ENCODE results near the gene ZBP1.

Gene ZBP1, protein sequence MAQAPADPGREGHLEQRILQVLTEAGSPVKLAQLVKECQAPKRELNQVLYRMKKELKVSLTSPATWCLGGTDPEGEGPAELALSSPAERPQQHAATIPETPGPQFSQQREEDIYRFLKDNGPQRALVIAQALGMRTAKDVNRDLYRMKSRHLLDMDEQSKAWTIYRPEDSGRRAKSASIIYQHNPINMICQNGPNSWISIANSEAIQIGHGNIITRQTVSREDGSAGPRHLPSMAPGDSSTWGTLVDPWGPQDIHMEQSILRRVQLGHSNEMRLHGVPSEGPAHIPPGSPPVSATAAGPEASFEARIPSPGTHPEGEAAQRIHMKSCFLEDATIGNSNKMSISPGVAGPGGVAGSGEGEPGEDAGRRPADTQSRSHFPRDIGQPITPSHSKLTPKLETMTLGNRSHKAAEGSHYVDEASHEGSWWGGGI

DNA sequence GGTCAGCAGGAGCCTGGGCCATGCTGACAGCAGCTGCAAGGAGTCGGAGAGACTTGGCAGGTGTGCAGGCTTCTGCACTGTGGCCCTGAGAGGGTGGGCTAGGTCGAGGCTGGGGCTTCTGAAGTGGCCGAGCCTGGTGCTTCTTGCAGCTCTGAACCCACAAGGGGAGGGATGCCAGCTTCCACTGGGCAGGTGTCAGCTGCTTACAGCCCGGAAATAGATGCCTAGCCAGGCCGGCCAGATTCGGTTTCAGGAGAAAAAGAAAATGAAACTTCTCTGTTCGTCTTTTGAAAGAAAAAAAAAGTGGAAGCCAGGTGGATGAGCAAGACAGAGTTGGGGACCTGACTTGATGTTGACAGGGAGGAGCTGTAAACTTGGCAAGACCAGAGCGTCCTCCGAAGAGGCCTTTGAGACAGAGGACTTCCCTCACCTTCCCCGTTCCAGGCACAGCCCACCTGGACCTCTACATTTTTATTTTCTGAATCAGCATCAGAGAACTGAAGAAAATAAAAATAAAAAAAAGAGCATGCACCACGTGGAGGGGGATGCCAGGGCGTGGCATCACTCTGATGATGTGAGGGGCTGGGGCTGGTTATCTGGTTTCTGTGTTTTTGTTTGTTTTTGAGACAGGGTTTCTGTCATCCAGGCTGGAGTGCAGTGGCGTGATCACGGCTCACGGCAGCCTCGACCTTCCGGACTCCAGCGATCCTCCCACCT lies at the start of gene ZBP1:
ZBP1 (minus strand) TSS at position 153 of the 717 bp plus-strand sequence; CDS start at position 22, 131 bp downstream.
- DNase-seq (ENCODE audit: low read depth in 1 of 2, low spot score in 1 of 2): no peak

DNA sequence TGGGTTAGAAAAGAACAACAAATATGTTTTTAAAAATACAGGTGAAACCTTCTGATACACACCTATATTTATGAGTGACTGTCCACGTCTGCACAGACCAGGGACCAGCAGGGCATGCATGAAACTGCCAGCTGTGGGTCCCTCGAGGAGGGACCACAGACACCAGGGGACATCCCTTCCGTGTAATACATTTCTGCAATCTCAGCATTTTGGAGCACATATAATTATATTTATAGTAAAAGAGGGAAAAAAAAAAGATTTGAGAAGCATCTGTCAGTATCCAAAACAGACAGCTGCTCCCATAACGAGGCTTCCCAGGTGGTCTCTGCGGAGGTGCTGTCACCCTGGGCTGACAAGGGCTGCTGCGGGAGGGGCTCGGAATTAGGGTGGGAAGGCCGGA lies 49.4 kb upstream of the ZBP1 start:
- no peak for DNase-seq (ENCODE audit: low read depth in 1 of 2, low spot score in 1 of 2)

DNA sequence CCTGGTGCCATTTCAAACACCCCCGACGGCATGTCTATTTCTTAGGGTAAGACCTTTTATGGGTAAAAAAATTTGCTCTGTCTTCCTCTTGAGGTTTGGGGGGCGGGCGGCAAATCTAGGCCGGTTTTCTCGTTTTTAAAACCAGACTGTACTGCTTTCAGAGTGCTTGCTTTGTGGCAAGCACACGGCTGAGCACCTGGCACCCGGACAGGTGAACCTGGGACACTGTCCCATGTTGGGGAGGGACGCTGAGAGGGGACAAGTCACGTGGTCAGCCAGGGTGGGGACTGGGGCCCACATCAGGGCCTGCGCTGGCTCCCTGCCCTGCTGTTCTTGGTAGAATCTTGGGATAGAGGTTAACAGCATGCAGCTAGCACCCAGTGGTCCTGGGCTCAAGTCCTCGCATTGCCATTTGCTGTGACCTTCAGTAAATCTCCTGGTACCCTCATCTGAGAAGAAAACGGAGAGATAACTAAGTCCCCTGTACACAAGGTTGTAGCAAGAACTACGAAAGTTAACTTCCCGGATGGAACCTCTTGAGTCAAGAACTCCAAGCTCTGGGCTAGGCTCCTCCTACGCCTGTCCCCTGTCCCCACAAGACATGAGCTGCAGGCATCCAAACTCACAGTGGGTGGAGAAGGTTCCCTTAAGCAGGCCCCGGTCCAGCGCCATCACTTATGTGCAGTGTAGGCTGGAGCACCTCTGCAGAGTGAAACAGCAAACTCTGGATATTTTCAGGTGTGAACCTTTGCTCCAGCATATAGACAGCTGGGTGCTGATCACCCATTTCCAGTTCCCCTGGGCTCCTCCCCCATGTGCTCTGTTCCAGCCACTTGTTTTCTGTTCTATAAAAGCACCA lies 47.9 kb upstream of the ZBP1 start:
- DNase-seq (ENCODE audit: low read depth in 1 of 2, low spot score in 1 of 2): no peak

DNA sequence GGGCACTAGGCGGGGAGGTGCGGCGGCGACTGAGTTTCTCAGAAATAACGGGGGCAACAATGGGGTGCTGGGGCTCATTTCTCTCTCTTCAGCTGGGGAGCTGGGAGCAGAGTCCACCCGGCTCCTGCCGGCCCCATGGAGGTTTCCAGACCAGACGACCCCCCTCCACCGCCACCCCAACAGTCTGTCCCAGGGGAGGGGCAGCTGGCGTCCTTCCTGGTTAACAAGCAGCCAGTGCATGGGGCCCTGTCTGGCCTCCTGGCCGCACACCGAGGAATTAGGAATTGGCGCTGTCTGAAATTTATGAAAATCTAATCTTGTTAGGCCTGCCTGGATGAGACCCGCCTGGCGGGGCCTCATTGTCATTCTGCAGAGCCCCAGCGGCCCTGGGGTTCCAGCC lies 47.2 kb upstream of the ZBP1 start:
- no peak for DNase-seq (ENCODE audit: low read depth in 1 of 2, low spot score in 1 of 2)

DNA sequence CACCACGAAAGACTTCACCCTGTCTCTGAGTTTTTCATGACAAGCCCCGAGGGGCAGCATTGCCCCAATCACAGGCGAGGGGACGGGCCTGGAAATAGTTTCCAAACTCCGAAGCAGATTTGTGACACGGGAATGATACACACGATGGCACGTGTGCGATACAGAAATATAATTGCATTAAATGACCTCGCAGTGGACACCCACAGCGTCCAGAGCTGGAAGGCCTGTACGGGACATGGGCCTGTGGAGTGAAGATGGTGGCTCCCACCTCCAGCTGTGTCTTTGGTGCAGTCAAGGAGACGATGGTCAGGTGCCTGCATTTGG lies 46.6 kb upstream of the ZBP1 start:
- DNase-seq (ENCODE audit: low read depth in 1 of 2, low spot score in 1 of 2): no peak

DNA sequence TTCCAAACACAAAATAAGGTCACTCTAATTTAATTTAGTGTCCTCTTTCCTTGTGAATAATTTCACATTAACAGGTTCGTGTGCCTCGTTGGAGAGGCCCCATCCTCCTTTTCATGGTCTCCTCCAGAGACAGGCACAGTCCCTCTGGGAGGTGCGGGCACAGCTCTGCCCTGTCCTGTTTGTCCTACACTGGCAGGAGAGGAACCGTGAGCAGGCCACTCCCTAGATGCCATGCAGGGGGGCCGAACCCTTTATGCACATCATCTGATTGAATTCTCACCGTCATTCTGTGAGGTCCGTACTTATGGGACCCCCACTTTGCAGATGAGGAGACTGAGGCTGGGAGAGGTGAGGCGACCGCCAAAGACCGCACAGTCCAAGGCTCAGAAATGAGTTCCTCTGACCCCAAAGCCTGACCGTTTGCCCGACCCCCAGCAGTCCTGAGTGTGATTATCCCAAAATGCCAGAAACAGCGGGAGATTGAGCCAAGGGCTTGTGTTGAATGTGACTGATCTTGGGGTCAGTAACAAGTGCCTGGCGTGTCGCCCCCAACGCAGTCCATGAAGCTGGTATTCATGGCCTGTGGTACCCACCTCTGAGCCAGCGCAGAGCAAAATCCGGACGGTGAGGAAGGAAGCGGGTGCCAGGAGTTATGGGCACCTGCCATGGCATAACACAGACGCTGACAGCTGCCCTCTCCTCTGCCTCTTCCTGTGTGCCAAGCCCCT lies 46.0 kb upstream of the ZBP1 start:
- no peak for DNase-seq (ENCODE audit: low read depth in 1 of 2, low spot score in 1 of 2)

DNA sequence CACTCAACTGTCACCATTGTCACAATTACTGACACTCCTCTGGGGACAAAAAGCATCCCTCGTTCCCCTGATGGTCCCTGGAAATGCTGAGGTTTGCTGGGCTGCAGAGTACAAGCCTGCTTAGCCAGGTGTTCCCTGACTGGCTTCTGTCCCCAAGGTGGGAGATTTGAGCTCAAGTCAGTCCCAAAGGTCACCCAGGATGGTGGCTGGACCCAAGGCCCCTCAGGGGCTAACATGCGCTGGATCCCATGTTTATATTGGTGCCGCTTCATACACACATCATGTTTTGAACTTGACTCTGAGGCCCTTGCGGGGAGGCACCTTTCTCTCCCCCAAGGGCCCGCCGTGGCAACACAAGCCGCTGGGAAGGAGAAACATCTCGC lies 45.4 kb upstream of the ZBP1 start:
- DNase-seq (ENCODE audit: low read depth in 1 of 2, low spot score in 1 of 2): no peak

DNA sequence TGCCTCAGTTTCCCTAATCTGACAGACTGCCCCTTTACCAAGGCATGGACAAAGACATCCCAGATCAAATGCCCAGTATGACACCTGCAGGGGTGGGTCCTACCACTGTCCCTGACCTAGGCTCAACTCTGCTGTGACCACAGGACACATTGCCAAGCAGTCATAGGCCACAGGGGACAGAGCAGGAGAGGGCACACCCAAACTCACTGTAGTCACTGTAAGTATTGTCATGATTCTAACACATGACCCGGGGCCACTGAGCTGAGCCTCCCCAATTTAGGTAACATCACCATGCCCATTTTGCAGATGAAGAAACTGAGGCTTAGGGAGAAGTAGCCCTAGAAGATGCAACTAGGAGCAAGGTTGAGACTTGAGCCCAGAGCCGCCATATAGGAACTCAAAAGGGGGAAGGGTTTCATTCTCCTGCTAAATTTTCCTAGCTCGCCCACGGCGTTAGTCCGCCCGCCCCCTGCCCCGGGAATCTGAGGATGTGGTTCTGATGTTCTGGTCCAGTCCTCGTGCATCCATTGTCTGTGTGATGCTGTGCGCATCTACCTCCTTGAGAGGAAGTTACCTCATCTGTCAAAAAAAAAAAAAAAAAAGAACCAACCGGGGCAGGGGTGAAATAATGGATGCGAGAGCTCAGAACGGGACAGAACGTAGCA lies 44.8 kb upstream of the ZBP1 start:
- no peak for DNase-seq (ENCODE audit: low read depth in 1 of 2, low spot score in 1 of 2)

DNA sequence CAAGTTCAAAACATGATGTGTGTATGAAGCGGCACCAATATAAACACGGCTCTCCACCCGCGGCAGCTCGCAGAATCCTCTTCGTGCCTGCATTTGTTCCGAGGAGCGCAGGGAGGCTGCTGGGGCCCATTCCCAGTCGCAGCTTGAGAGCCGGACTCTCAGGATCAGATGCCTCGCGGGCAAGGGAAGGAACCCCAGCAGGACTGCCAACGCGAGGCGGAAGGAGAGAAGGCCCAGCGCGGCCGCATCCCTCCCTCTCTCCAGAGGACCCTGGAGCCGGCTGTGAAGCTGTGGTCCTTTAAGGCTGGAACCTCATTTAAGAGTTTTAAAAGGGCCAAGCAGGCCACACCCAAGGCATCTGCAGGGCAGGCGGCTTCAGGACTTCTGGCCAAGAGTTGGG lies 44.2 kb upstream of the ZBP1 start:
- no peak for DNase-seq (ENCODE audit: low read depth in 1 of 2, low spot score in 1 of 2)

DNA sequence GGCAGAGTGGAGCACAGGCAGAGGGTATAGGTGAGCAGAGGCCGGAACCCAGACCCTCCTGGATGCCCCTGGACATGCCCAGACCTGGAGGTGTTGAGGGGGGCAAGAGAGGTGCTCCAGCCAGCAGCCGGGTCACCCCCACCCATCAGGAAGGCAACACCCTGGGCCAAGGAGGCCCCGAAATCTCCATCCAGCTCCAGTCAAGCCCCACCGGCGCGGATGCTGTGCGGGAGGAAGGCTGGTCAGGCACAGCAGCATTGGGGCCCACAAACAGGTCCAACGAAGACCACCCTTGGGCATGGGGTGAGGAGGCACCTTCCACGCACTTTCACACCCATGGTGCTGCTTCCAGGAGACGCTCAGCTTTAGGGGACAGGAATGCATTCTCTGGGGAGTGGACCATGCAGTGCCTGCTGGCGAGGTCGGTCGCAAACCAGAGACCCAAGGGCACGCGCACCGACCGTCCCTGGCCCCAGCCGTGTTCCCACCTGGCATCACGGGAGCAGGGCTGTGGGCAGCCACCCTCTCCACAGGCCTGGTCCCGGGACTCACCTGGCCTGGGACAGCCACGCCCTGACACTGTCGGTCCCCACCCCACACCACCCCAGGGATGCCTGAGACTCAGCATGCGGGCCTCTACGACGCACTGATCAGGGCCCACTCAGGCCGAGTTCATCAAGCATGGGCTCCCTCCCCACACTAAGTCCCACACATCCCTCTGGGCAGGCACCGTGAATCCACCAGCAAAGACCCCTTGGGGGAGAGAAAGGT lies 43.6 kb upstream of the ZBP1 start:
- no peak for DNase-seq (ENCODE audit: low read depth in 1 of 2, low spot score in 1 of 2)

DNA sequence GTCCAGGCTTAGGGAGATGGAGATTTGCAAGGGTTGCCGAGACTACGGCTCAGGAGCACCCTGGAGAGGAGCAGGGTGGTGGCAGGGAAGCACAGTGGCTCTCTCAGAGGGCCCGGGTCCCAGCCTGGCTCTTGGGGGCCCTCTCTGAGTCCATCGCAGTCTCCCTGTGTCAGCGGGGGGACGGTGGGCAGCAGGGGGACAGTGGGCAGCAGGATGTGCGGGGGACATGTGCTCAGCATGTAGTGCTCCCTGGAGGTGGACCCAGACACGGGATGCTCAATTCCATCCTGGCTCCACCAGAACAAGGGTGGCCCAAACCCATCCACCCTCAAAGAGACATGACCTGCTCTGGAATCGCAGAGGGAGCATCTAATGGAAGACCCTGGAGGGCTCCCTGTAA lies 43.0 kb upstream of the ZBP1 start:
- DNase-seq (ENCODE audit: low read depth in 1 of 2, low spot score in 1 of 2): no peak

DNA sequence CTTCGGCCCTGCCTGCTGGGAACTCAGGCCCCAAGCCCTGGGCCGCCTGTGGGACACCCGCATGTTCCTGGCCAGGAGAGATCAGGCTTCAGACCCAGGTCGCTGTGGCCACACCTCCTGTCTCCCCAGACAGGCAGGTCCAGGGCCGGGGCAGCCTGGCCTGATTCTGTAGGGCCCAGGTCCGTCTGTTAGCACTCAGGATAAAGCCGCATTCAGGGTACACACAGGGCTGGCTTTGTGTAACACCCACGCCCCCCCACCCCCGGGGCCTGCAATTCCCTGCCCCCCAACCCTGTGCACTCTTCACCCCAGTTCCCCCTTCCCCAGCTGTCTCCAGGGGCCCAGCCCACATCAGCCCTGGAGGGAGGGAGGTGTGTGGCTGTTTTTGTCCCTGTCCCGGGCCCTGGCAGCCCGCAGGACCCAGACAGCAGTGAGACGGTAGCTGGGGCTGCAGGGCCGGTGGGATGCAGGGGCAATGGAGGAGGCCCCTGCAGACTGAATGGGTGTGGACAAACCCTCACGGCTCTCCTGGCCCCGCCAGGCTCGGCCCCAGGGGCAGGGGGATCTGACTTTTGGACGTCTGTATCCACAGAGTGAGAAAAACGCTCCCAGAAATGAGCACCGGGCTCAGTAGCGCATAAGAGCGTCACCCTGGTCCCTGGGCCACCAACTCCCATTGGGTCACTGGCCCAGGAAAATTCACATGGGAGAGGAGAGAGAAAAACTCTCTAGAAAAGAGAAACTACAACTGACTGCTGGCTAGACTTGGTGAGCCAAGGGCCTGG lies 42.4 kb upstream of the ZBP1 start:
- no peak for DNase-seq (ENCODE audit: low read depth in 1 of 2, low spot score in 1 of 2)

DNA sequence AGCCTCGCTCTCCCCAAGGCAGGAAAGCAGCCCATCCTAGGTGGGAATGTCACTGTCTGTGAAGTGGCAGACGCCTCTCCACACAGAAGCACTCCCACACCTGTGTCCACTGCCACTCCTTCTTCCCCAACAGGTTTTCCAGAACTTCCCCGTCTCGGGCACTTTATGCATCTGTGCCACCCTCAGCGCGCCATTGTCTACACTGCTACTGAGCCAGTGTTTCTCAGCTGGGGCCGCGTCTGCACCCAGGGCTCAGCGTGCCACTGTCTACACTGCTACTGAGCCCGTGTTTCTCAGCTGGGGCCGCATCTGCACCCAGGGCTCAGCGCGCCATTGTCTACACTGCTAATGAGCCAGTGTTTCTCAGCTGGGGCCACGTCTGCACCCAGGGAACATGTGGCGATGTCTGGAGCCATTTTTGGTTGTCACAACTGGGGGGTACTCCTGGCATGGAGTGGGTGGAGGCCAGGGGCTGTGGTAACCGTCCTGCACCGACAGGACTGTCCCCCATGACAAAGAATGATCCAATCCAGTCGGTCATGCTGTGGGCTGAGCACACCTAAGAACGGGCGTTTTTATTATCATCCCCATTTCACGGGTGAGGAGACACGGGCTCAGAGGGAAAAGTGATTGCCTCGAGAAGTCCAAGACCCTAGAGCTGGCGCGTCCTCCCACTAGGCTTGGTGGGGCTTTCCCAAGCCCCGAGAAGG lies 41.7 kb upstream of the ZBP1 start:
- no peak for DNase-seq (ENCODE audit: low read depth in 1 of 2, low spot score in 1 of 2)

DNA sequence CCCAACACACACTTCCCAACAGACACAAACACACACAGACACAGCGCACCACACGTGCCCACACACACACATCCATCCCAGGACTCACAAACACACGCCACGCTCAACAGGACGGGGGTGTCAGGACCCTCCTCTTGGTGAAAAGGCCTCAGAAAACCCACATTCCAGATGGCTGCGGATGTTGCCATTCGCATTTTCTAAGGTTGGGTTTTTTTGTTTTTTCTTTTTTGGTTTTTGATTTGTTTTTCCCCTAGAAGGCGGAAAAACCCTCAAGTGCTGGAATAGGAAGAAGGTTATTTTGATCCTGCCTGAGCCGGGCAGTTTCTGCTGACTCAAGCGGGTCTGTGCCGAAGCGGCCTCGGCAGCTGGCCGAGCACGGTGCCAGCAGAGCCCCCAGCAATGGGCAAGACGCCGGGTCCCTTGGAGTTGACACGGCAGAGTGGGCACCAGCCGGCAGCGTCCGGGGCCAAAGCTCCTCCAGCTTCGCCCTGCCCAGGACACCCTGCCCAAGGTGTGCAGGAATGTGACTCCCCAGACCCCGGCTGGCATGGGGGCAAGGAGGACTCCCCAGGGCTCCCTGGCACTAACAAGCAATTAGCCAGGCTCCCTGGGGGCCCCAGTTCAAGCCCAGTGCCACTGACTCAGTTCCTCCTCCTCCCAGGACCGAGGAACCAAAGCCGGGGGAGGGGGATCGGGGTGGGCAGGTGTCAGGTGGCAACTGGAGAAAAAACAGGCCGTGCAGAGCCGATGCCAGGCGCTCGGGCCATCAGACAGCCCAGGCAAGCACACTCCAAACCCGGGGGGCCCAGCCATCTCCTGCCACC lies 40.9 kb upstream of the ZBP1 start:
- no peak for DNase-seq (ENCODE audit: low read depth in 1 of 2, low spot score in 1 of 2)

DNA sequence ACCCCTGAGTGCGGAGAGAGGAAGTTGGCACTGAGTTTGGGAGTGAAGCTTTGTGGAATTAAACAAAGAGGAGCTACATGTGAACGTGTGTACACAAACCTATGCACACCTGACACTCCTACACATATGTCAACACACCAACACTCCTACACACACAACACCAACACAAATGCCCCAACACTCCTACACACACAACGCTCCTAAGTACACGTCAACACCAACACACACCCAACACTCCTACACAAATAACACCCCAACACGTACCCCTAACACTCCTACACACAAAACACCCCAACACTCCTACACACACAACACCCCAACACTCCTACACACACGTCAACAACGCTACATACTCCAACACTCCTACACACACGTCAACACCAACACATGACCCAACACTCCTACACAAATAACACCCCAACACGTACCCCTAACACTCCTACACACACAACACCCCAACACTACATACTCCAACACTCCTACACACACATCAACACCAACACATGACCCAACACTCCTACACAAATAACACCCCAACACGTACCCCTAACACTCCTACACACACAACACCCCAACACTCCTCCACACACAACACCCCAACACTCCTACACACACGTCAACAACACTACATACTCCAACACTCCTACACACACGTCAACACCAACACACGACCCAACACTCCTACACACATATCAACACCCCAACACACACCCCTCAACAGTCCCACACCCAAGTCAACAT lies 40.1 kb upstream of the ZBP1 start:
- no peak for DNase-seq (ENCODE audit: low read depth in 1 of 2, low spot score in 1 of 2)

DNA sequence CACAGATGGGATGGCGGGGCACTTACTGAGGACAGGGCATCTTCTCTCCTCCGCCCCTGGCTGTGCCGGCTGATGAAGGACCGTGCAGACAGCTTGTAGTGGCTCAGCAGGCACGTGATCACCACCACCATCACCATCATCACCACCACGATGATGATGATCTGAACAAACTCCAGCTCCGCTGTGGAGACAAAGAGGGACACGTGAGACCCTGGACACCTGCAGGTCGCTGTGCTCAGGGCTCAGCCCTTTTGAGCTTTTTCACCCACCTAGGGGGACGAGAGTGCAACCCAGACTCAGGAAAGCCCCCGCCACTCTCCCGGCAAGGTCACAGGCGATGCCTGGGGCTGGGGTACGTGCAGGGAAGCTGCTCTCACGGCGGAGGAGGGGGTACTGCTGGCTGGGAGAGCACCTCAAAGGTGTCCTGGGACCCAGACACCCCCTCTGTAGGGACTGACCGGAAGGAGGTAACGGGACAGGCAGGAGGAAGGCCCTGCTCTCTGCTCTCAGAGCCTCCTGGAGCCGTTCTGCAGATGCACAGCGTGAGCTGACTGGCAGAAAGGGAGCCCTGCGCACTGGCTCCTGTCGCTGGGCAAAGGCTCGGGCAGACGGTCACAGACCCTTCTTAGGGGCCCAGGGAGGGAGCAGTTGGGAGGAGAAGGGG lies 39.4 kb upstream of the ZBP1 start:
- DNase-seq (ENCODE audit: low read depth in 1 of 2, low spot score in 1 of 2): no peak

Data from activated T-helper 1 cell treated with anti-CD3 and anti-CD28 coated beads, Interleukin-2, amount 50 U/mL, for 16 hours (primary cell).